ENCODE data around the gene SLC25A26. TPM values are rescaled to one million over a fixed set of nuclear protein-coding genes. Genes with fewer than 3 reads are reported as not detected.

Gene SLC25A26
- polyA plus RNA-seq, 1 donor (not counting 4 experiments of a cell fraction or from before 2014, with no cell fraction given), result 25.2 TPM

DNA sequence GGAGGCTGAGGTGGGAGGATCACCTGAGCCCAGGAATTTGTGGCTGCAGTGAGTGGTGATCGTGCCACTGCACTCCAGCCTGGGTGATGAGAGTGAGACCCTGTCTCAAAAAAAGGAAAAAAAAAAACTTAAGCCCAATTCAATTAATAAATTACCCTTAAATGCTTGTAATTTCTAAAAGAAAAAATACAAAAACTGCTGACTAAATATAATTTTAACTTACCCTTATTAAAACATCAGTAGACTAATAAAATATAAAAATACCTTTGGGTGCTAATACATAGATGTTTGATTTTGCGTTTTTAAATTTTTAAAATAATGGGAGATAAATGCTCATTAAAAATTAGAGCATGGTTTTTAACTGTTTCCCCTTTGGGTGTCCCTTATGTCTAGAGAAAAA lies 17.5 kb upstream of the SLC25A26 start:
- DNase-seq (ENCODE audit: low read depth, low spot score) (no peak), FAIRE-seq (no peak)
- no peak overlapping the region for H2AFZ ChIP-seq (ENCODE audit: control insufficient read depth, low read length)
- no peak overlapping the region for H3K4me2 ChIP-seq (ENCODE audit: control insufficient read depth, extremely low read depth, insufficient read depth, low read depth, low read length)
- H3K9me3 ChIP-seq (ENCODE audit: control insufficient read depth, low read depth, low read length), result no peaks in the 10 kb centered on the region
- H3K9me1 ChIP-seq (ENCODE audit: control insufficient read depth, extremely low read depth, insufficient read depth, low read length), result peaks cover 2% of the 10 kb centered on the region
- H3K79me2 ChIP-seq (ENCODE audit: control insufficient read depth, insufficient read depth, low read length), result no peaks in the 10 kb centered on the region
- TF ChIP-seq, protein P1, sequence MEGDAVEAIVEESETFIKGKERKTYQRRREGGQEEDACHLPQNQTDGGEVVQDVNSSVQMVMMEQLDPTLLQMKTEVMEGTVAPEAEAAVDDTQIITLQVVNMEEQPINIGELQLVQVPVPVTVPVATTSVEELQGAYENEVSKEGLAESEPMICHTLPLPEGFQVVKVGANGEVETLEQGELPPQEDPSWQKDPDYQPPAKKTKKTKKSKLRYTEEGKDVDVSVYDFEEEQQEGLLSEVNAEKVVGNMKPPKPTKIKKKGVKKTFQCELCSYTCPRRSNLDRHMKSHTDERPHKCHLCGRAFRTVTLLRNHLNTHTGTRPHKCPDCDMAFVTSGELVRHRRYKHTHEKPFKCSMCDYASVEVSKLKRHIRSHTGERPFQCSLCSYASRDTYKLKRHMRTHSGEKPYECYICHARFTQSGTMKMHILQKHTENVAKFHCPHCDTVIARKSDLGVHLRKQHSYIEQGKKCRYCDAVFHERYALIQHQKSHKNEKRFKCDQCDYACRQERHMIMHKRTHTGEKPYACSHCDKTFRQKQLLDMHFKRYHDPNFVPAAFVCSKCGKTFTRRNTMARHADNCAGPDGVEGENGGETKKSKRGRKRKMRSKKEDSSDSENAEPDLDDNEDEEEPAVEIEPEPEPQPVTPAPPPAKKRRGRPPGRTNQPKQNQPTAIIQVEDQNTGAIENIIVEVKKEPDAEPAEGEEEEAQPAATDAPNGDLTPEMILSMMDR (optimal IDR thresholded peaks at IDR 0.05 in 1 of 3, IDR thresholded peaks at IDR 0.05 in 1 of 3, conservative IDR thresholded peaks at IDR 0.05 in 1 of 3; ENCODE audit: extremely low read depth in 1 of 3, insufficient read depth in 2 of 3, low read length in 3 of 3), result no peak
- TF ChIP-seq EZH2 (IDR thresholded peaks at IDR 0.05; ENCODE audit: low read length), result no peak
- H3K9ac ChIP-seq (ENCODE audit: control insufficient read depth, extremely low read depth, insufficient read depth, low read length), result no peak overlapping the region
- H3K27ac ChIP-seq (ENCODE audit: control insufficient read depth, insufficient read depth, low read length), result no peak overlapping the region
- H3K36me3 ChIP-seq (ENCODE audit: control insufficient read depth in 2 of 2, extremely low read depth in 1 of 2, insufficient read depth in 2 of 2, low read length in 2 of 2), result no peaks in the 10 kb centered on the region
- no peaks in the 10 kb centered on the region for H4K20me1 ChIP-seq (ENCODE audit: control insufficient read depth, extremely low read depth, insufficient read depth, low read length)
- no peaks in the 10 kb centered on the region for H3K27me3 ChIP-seq (ENCODE audit: control insufficient read depth, extremely low read depth, insufficient read depth, low read length)
- dilution Hi-C loops (cut with MboI; ENCODE audit: extremely low pct_ligation_motif_present, low sequenced_read_pairs), result no loop called here
- no peak overlapping the region for H3K4me3 ChIP-seq (ENCODE audit: control insufficient read depth in 2 of 3, extremely low read depth in 1 of 3, insufficient read depth in 2 of 3, low read depth in 1 of 3, low read length in 3 of 3)
- H3K4me1 ChIP-seq (ENCODE audit: control insufficient read depth, extremely low read depth, insufficient read depth, low read length), result no peaks in the 10 kb centered on the region

DNA sequence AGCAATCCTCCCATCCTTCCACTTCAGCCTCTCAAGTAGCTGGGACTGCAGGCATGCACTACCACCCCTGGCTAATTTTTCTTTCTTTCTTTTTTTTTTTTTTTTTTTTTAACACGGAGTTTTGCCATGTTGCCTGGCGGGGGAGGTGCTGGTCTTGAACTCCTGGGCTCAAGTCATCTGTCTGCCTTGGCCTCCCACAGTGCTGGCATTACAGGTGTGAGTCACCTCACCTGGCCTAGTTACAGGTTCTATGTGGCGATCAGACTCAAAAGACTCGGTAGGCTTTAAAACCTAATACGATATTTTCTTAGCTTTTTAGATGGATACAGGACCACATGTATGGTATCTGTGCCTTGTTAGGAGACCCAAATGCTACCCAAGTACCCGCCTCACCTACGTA lies 14.0 kb upstream of the SLC25A26 start:
- no peaks in the 10 kb centered on the region for H3K36me3 ChIP-seq (ENCODE audit: control insufficient read depth in 2 of 2, extremely low read depth in 1 of 2, insufficient read depth in 2 of 2, low read length in 2 of 2)
- no peaks in the 10 kb centered on the region for H3K4me1 ChIP-seq (ENCODE audit: control insufficient read depth, extremely low read depth, insufficient read depth, low read length)
- no peak for FAIRE-seq
- no peaks in the 10 kb centered on the region for H3K9me1 ChIP-seq (ENCODE audit: control insufficient read depth, extremely low read depth, insufficient read depth, low read length)
- H3K4me2 ChIP-seq (ENCODE audit: control insufficient read depth, extremely low read depth, insufficient read depth, low read depth, low read length), result no peak overlapping the region
- dilution Hi-C loops (cut with MboI; ENCODE audit: extremely low pct_ligation_motif_present, low sequenced_read_pairs), result no loop called here
- H3K4me3 ChIP-seq (ENCODE audit: control insufficient read depth in 2 of 3, extremely low read depth in 1 of 3, insufficient read depth in 2 of 3, low read depth in 1 of 3, low read length in 3 of 3), result no peak overlapping the region
- H3K79me2 ChIP-seq (ENCODE audit: control insufficient read depth, insufficient read depth, low read length), result no peaks in the 10 kb centered on the region
- H3K27ac ChIP-seq (ENCODE audit: control insufficient read depth, insufficient read depth, low read length), result no peak overlapping the region
- H2AFZ ChIP-seq (ENCODE audit: control insufficient read depth, low read length), result no peak overlapping the region
- H3K9ac ChIP-seq (ENCODE audit: control insufficient read depth, extremely low read depth, insufficient read depth, low read length), result no peak overlapping the region
- H4K20me1 ChIP-seq (ENCODE audit: control insufficient read depth, extremely low read depth, insufficient read depth, low read length), result no peaks in the 10 kb centered on the region
- no peaks in the 10 kb centered on the region for H3K27me3 ChIP-seq (ENCODE audit: control insufficient read depth, extremely low read depth, insufficient read depth, low read length)
- DNase-seq (ENCODE audit: low read depth, low spot score), result no peak
- TF ChIP-seq EZH2 (IDR thresholded peaks at IDR 0.05; ENCODE audit: low read length), result no peak
- TF ChIP-seq, protein P1 (optimal IDR thresholded peaks at IDR 0.05 in 1 of 3, IDR thresholded peaks at IDR 0.05 in 1 of 3, conservative IDR thresholded peaks at IDR 0.05 in 1 of 3; ENCODE audit: extremely low read depth in 1 of 3, insufficient read depth in 2 of 3, low read length in 3 of 3), result no peak
- H3K9me3 ChIP-seq (ENCODE audit: control insufficient read depth, low read depth, low read length), result no peaks in the 10 kb centered on the region
